ENCODE data around the gene ADARB2.
"Not testable (repeated sequence)": the region's sequence is repeated elsewhere in the genome, so short reads cannot be mapped to it uniquely, and the experiment has no call there.

ADARB2 gene

GRCh38 chr10:1467334-1468076 is 269.8 kb downstream of the ADARB2 start:
- no peak for DNase-seq (ENCODE audit: low read depth in 2 of 2)

DNA sequence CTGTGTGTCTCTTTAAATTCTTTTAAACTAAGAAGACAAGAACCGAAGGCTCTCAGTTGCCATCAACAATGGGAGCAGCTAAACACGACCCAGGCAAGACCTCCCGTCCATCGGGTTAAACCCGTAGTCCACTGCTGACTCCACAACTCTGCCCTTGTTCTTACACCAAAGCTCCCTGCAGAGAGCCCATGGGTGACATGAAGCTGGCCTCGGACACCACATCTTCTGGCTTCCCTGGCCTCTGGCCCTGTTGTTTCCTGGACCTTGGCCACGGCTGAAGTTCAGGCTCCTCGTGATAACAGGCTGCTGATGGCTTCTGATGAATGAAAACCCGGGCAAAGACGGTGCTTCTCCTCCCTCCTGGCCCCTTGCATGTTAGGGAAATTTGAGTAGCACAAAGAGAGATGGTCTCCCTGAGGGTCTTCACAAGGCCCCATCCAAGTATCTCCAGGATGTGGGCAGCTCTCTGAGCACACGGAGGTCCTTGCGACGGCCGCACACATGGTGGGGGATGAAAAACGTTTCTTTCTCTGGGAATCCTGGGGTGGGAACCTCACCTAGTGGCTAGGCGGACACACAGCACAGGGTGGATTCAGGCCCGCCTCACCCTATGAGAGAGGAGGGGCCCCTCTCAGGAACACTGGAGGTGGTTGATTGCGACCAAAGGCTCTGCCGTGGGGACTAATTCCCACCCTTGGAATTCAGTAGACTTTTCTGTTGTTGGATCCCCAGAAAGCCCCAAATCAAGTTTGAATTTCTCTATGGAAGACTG is 271.1 kb downstream of the ADARB2 start:
- no peak for DNase-seq (ENCODE audit: low read depth in 2 of 2)

- DNase-seq (ENCODE audit: low read depth in 2 of 2) = no peak
Measured at GRCh38 chr10:1465418-1465911, 271.9 kb downstream of the ADARB2 start.

- no peak for DNase-seq (ENCODE audit: low read depth in 2 of 2)
Measured at GRCh38 chr10:1464881-1465417, 272.4 kb downstream of the ADARB2 start.

- DNase-seq (ENCODE audit: low read depth in 2 of 2) = not testable (repeated sequence)
Measured at GRCh38 chr10:1463971-1464370, 273.4 kb downstream of the ADARB2 start.

DNA sequence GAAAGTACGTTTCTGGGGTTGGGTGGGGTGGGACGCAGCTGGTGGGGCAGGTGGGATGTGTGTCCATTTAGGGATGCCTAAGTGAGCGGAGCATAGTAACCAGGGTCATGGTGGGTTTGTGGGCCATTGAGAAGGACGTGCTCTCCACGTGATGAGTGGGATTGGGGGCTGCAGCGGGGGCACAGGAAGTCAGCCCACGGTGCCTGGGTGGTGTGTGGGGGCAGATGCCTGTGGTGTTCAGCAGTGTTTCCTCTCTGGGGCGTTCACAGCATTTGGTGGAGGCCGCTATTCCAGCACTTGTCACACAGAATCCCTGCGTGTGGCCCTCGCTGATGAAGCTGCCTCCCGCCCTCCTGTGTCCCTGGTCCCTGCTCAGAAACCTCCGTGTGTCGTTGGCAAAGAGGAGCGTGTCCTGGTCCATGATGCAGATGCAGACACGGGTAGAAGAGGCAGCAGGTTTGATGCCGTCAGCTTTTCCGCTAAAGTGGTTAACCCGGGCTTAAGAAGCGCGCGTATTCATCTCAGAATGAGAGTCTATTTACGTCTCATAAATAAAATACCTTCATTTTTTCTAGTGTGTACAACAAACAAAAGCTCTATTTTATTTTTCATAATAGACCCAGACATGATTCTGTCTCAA is 274.2 kb downstream of the ADARB2 start:
- no peak for DNase-seq (ENCODE audit: low read depth in 2 of 2)

- DNase-seq (ENCODE audit: low read depth in 2 of 2) = no peak
Measured at GRCh38 chr10:1462521-1462920, 274.8 kb downstream of the ADARB2 start.

GRCh38 chr10:1462032-1462431 is 275.3 kb downstream of the ADARB2 start:
- DNase-seq (ENCODE audit: low read depth in 2 of 2) = no peak

DNA sequence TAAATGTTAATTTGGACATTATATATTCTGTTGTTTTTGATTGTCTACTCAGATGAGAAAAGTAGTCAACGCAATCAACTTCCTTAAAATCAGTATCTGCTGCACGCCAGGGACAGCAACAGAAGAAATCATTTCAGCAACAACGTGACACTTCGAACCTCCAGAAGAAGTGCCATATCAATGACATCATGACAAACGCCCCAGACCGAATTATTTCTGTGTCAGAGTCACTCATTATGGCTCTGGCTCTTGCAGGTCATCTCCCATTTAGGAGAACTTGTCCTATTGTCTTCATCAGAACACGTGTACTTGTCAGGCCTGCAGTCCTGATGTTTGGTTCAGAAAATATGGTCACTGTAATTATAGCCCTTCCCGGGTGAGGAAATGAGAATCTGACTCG is 276.3 kb downstream of the ADARB2 start:
- DNase-seq (ENCODE audit: low read depth in 2 of 2) = no peak

DNA sequence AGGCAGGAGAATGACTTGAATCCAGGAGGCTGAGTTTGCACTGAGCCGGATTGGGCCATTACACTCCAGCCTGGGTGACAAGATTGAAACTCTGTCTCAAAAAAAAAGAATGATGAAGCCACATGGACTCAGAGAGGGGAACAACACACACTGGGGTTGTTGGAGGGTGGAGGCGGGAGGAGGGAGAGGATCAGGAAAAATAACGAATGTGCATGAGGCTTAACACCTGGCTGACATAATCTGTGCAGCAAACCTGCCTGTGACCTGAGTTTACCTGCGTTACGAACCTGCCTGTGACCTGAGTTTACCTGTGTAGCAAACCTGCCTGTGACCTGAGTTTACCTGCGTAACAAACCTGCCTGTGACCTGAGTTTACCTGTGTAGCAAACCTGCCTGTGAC is 277.7 kb downstream of the ADARB2 start:
- DNase-seq (ENCODE audit: low read depth in 2 of 2) = not testable (repeated sequence)

DNA sequence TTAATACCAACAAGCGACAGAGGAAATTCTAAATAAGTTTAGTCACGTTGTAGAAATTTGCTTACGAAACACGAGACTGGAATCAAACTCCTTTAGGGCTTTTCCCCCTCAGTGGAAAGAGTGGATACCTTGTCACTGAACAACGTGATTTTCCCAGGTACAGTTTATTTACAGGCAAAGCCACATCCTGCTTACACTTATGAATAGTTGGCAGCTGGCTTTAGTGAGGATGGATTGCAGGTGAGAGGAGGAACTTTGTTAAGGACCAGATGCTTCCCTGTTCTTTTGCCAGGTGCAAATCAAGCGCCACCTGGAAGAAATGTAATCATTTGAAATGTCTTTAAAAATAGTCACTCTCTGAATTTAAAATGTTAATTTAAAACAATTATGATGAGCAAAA is 282.4 kb downstream of the ADARB2 start:
- no peak for DNase-seq (ENCODE audit: low read depth in 2 of 2)

DNA sequence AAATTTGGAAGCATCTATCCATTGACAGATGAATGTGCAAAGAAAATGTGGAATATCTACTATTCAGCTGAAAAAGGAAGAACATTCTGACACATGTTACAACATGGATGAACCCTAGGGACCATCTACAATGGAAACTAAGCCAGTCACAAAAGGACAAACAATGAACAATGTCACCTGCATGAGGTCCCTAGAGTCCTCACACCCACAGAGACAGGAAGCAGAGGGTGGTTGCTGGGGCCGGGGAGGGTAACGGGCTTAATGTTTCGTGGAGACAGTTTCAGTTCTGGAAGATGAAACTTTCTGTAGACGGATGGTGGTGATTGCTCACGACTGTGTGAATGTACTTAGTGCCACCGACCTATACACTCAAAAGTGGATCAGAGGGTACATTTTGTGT is 282.9 kb downstream of the ADARB2 start:
- peak in 1 of 2 donors; percentile 3 for DNase-seq (ENCODE audit: low read depth in 2 of 2)

DNA sequence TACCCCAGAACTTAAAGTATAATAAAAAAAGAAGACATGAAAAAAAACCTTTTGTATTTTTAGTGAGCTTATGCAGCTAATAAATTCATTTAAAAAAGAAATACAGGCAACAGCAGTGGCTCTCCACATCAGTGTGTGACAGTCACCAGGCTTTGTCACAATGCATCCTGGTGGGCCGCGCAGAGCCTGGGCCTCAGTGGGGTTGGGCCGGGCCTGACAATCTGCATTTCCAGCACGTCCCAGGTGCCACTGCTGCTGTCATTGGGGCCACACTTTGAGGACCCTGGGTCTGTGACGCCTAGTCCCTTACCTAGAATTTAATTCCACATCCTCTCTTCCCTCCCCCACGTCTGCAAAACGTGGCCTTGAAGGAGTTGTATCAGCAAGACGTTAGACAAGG is 284.5 kb downstream of the ADARB2 start:
- no peak for DNase-seq (ENCODE audit: low read depth in 2 of 2)

DNA sequence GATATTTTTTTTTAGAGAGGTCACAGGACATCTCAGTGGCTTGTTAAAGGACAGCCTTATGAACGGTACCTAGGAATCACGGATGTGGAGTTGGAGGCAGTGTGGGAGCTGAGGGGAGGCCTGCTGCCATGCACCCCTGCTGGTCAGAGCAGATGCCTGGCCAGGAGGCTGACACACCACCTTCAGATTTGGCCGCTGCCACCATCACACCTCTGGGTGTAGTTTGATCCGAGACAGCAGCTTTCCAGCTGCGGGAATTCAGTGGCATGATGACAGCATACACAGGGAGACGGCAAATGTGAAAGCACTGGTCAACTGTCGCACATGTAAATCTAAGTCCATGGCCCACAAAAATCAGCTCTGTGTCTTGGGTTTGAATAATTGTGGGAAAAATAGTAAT is 285.4 kb downstream of the ADARB2 start:
- no peak for DNase-seq (ENCODE audit: low read depth in 2 of 2)

DNA sequence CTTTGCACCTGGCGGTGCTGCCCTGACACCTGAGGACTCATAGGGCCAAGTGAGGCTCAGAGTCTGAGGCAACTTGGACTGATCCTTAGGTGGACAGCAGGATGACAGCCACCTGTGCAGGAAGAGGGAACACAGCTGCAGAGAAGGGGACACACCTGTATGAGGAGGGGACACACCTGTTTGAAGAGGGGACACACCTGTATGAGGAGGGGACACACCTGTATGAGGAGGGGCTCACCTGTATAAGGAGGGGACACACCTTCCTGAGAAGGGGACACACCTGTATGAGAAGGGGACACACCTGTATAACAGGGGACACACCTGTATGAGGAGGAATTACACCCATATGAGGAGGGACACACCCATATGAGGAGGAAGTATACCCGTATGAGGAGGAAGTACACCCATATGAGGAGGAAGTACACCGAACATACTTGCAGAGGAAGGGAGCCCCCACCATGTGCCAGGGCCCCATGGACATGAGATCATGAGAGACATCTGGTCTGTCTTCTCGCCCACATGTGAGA is 285.9 kb downstream of the ADARB2 start:
- no peak for DNase-seq (ENCODE audit: low read depth in 2 of 2)

DNA sequence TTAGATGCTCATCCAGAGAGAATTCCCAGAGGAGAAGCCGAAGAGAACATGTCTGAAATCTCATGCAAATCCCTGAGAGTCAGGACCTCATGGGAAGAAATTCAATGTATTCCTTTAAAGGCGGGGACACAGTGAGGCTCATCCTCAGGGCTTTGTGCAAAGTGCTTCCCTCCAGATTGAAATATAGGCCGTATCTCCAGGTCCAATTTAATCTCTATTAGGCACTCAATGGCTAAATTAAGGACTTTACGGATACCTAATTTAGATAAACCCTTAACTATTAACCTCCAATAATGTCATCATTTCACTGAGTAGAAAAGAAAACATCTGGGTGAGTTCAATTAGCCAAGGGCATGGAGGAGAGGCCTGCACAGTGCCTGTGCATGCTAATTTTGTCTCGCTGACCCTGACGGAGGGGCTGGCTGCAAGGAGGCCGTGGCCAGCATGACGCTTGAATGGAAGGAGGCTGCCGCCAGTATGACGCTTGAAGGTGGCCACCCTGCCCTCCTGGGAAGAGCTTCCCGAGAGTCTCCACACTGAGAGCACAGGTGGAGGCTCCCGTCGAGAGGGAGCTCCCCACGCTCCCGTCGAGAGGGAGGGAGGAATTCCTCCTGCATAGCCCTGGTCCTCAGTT is 287.6 kb downstream of the ADARB2 start:
- DNase-seq (ENCODE audit: low read depth in 2 of 2) = no peak

DNA sequence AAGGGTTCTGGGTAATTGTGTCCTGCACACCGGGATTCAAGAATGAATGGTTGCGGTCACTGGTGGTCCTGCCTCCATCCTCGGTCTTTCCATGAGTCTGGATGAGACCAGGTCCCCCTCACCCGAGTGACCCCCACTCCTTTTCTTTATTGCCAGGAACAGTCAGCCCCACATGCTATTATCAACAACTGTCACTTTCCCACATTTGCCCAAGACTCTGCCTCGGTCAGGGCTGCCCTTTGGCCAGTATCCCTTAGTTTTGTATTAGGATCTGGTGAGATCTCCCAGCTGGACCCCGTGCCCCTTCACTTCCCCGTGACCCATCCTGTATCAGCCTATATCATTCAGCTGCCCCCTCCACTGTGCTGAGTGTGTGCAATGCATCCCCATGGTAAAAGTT is 288.3 kb downstream of the ADARB2 start:
- DNase-seq (ENCODE audit: low read depth in 2 of 2) = no peak

- no peak for DNase-seq (ENCODE audit: low read depth in 2 of 2)
Measured at GRCh38 chr10:1448252-1448930, 288.9 kb downstream of the ADARB2 start.

DNA sequence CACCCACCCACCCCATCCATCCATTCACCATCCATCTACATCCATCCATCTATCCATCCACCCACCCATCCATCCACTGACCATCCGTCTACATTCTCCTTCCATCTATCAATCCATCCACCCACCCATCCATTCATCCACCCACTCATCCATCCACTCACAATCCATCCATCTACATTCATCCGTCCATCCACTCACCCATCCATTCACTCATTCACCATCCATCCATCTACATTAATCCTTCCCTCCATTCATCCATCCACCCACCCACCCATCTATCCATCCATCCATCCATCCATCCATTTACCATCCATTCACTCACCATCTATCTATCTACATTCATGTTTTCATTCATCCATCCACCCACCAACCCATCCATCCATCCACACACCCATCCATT is 292.5 kb downstream of the ADARB2 start:
- no peak for DNase-seq (ENCODE audit: low read depth in 2 of 2)

- DNase-seq (ENCODE audit: low read depth in 2 of 2) = no peak
Measured at GRCh38 chr10:1440897-1441296, 296.4 kb downstream of the ADARB2 start.

Measured in stimulated activated CD8-positive, alpha-beta memory T cell treated with anti-CD3 and anti-CD28 coated beads, Interleukin-15, amount 100 ng/mL, for 48 hours (primary cell).